Subcutaneous adipose tissue (tissue), 4 donors: ENCODE results near the gene KRTAP10-2. TPM values are rescaled to one million over a fixed set of nuclear protein-coding genes. Genes with fewer than 3 reads are reported as not detected.

ENCODE experiments used
- total RNA-seq, 4 donors: library from RNA; depleted of rRNA; stranded (reverse); fragments of >200 nt; gene quantifications; one replicate each; pipeline ENCODE4 v1.1.0, GENCODE V29; 2016
- TF ChIP-seq, protein P1 (sequence below): fragments of 450-650 bp; IDR thresholded peaks from one replicate; pipeline ENCODE4 v1.5.1; 2016; ENCODE audit warnings: low read depth, mild to moderate bottlenecking, control low read depth, antibody characterized with exemption, moderate library complexity

Gene KRTAP10-2
- total RNA-seq, 4 donors from 2014 or later, result not detected

DNA sequence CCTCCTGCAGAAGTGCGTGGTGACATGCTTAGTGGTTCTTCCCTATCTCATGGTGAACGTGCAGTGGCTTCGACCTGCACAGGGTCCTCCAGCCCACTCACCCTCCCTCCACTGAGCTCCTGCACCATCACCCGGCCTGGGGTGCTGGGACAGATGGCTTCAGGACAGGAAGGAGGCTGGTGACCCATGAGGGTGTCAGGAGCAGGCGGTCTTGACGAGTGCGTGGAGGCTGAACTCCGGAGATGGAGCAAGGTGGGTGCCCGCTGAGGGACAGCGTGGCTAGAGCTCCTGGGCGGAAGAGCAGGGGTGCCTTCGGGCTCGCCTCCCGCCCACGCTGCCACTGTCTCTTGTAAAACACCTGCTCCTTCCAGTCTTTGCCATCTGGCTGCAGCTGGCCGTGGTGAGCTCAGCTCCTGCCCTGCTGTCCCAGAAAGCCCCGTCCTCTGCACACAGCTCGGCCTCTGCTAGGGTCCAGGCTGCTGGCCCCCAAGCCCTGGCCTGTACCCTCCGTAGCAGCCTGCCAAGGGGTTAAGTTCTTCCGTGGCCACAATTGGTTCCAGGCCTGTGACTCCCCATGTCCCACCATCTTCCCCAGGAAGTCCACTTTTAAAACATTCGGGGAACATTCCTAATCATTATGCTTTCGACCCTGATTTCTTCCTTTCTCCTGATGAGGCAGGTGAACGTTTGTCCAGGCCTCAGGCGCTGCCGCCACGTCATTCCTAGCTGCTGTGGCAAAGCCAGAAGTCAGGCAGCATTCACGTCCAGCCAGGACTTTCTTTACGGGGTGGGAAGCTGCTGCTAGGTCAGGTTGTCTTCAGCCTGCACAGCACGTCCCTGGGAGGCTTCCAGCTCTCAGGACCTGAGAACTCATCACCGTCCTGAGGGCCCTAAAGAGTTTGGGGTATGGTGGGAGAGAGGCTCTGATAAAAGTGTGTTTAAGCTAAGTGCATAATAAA is 19.4 kb downstream of the KRTAP10-2 start:
- TF ChIP-seq, protein P1, sequence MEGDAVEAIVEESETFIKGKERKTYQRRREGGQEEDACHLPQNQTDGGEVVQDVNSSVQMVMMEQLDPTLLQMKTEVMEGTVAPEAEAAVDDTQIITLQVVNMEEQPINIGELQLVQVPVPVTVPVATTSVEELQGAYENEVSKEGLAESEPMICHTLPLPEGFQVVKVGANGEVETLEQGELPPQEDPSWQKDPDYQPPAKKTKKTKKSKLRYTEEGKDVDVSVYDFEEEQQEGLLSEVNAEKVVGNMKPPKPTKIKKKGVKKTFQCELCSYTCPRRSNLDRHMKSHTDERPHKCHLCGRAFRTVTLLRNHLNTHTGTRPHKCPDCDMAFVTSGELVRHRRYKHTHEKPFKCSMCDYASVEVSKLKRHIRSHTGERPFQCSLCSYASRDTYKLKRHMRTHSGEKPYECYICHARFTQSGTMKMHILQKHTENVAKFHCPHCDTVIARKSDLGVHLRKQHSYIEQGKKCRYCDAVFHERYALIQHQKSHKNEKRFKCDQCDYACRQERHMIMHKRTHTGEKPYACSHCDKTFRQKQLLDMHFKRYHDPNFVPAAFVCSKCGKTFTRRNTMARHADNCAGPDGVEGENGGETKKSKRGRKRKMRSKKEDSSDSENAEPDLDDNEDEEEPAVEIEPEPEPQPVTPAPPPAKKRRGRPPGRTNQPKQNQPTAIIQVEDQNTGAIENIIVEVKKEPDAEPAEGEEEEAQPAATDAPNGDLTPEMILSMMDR, result no peak

DNA sequence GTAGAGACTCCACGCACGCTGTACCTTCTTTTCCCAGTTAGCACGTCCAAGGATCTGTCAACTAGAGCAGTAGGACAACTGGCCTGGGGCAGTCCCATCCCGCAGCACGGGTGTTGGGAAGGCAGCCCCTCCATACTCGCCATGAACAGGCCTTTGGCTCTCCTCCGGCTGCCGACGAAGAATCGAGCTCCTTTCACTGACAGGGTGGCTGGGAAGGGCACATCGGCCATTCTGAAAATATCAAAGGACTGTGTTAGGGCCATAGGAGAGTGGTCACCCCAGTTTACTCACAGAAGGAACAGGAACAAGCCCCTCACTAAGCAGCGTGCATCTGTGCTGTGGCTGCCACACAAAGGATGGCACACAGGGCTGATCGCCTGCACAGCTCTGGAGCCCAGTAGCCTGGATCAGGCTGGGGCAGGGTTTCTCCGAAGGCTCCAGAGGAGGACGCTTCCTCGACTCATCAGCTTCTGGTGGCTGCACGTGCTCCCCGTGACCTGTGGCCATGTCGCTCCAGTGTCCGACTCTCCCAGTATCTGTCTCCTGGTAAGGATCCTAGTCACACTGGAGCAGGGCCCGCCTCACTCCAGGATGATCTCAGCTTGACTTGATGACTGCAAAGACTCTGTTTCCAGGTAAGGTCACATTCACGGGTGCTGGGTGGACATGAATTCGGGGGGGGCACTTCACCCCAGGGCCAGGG is 20.3 kb downstream of the KRTAP10-2 start:
- TF ChIP-seq, protein P1, result no peak

DNA sequence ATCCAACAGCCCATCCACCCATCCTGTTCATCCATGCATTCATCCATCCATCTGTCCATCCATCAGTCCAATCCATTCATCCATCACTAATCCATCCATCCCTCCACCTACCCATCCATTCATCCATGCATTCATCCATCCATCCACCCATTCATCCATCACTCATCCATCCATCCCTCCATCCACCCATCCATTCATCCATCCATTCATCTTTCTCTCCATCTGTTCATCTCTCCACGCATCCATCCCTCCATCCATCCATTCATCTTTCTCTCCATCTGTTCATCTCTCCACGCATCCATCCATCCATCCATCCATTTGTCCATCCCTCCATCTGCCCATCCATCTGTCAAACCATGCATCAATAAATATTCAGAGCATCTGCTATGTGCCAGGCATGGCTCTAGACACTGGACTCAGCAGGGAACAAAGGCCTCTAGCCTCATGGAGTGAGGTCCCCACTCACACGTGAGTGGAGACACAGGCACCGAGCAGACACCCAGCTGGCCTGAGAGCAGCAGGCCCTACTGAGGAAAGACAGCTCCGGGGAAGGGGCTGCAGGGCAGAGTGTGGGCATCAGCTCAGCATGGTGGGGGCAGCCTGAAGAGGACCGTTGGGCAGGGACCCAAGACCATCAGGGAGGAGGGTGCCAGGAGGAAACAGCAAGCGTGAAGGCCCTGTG is 20.9 kb downstream of the KRTAP10-2 start:
- TF ChIP-seq, protein P1, result no peak

DNA sequence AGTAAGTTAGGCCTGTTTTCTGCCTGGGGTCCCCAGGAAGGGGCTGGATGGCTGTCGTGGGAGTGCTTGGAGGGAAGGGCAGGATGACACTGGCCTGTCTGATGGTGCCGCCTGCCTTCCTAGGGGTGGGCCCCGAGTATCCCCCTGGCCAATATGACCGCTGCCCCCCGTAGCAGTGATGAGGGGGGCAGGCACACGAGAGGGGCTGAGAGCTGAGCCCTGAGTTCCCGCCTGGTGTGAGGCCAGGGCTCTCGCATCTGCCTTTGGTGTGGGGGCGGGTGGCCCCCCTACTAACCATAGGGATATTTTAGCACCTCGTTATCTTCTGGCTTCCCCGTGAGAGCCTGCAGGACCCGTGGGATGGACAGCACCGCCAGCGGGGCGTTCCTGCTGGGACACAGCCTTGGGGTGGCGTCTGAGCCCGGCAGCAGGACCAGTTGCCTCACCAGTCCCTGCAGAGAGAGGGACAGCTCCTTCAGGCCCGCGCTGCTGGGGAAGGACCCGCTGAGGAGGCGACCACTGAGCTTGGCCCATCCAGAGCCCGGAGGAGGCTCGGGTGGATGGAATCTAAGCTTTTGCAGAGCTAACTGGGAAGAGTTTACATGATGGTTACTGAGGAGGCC is 21.7 kb downstream of the KRTAP10-2 start:
- TF ChIP-seq, protein P1, result no peak

DNA sequence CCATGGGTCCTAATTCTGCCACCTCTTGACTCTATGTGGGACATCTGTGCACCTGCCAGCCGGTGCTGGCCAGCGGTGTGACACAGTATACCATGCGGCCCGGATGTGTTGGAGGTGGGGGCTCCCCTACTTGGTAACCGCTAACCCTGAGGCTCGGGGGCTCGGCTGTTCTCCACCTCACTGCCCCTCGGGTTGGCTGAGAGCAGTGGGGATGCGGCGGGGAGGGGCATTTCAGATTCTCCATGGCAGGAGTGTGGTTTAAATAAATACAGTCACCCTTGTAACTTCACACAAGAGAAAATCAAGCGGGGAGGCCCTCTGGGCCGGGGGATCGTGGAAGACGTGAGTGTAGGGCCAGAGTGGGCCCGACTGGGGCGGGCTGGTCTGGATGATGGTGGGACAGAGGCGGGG is 22.3 kb downstream of the KRTAP10-2 start:
- TF ChIP-seq, protein P1, result no peak

DNA sequence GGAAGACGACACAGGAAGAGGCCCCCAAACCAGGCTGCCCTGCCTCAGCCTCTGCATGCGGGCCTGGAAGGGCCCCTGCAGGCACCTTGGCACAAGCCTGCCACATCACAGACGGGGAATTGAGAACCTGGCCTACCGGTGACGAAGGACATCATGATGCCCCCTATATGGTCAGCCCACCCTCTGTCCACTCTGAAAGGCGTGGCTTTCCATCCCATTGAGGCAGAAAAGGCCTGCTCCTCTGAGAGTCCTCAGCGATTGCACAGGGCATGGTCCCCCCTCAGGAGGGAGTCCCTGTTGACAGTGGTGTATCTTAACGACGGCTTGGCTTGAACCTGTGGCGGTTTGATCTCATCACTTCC is 22.7 kb downstream of the KRTAP10-2 start:
- TF ChIP-seq, protein P1, result no peak
